HG03064 (cell line): ENCODE data around the gene SNIP1.
"Not testable (repeated sequence)": the region's sequence is repeated elsewhere in the genome, so short reads cannot be mapped to it uniquely, and the experiment has no call there.

ENCODE experiments used
- ATAC-seq: cut with Tn5 transposase; IDR thresholded peaks from one replicate; pipeline ENCODE4 v1.9.1; 2021; ENCODE audit warnings: low read depth; ENCODE audit not compliant: unreplicated experiment

SNIP1 gene, protein sequence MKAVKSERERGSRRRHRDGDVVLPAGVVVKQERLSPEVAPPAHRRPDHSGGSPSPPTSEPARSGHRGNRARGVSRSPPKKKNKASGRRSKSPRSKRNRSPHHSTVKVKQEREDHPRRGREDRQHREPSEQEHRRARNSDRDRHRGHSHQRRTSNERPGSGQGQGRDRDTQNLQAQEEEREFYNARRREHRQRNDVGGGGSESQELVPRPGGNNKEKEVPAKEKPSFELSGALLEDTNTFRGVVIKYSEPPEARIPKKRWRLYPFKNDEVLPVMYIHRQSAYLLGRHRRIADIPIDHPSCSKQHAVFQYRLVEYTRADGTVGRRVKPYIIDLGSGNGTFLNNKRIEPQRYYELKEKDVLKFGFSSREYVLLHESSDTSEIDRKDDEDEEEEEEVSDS

DNA sequence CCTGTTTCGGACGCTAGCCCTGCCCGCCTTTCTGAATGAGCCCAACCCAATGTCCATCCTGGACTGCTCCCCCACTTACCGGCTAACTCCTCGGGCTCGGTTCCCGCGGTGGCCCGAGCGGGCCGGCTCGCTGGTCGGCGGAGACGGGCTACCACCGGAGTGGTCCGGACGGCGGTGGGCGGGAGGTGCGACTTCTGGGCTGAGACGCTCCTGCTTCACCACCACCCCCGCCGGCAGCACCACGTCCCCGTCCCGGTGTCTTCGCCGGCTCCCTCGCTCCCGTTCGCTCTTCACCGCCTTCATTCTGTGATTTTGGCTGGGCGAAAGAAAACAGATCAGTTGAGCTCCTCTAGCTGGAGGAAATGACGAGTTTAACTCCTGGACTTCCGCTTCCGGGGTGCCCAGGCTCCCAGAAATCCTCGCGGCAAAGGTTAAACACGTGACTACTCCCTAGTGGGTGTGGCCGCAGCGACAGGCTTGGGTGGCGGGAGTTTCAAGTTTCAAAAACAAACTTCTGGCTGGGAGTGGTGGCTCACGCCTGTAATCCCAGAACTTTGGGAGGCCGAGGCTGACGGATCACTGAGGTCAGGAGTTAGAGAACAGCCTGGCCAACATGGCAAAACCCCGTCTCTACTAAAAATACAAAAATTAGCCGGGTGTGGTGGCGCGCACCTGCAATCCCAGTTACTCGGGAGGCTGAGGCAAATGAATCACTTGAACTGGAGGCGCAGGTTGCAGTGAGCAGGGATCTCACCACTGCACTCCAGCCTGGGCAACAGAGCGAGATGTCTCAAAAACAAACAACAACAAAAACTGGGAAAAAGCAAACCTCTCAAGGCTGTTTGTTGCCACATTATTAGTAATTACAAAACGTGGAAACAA is at the start of gene SNIP1:
Gene SNIP1 (minus strand): TSS at position 367 of the 882 bp plus-strand sequence. CDS start 64 bp downstream, at position 303.
- peak; percentile 77 for ATAC-seq

GRCh38 chr1:37602750-37603694 is 48.9 kb upstream of the SNIP1 start:
- ATAC-seq: no peak

DNA sequence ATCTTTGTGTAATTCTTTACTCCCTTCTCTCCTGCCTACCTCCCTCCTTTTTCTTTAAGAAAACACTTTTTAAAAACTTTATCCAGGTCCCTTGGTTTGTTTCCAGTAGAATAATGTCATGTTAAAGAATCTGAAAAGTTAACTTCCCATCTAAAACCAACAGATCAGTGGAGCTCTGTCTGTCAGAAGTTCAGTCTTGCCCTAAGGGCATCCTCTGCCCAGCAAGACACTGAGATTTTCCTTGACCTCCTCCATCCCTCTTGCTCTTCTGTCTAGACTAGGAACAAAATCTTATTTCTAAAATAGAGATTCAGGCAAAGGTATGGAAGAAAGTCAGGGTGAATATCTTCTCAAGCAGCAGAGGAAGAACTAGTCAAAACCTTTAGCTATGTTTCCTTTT is 47.3 kb upstream of the SNIP1 start:
- no peak for ATAC-seq

- no peak for ATAC-seq
Measured at GRCh38 chr1:37599940-37600339, 45.8 kb upstream of the SNIP1 start.

GRCh38 chr1:37596182-37596667 is 42.1 kb upstream of the SNIP1 start:
- no peak for ATAC-seq

GRCh38 chr1:37595440-37596181 is 41.5 kb upstream of the SNIP1 start, which contains the start of gene GNL2:
Gene GNL2, minus strand, starts transcription at chr1:37595937. Its CDS starts 115 bp downstream, at chr1:37595822.
- ATAC-seq: peak; percentile 83

DNA sequence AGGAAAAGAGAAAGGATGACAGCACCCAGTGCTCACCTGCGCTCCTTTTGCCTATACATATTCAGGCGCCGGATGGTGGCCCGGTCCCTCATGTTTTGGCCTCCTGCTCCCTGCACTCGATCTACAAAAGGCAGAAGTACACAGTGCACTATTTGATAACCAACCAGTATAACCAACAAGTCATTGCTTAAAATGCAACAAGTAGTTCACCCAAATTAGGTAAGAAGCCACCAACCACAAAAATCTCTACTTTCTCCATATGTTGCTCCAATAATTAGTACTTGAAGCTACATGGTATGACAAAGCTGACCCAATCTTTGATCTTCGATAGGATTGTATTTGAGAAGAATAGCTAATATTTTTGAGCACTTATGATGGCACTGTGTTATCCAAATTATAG is 39.6 kb upstream of the SNIP1 start:
- no peak for ATAC-seq

DNA sequence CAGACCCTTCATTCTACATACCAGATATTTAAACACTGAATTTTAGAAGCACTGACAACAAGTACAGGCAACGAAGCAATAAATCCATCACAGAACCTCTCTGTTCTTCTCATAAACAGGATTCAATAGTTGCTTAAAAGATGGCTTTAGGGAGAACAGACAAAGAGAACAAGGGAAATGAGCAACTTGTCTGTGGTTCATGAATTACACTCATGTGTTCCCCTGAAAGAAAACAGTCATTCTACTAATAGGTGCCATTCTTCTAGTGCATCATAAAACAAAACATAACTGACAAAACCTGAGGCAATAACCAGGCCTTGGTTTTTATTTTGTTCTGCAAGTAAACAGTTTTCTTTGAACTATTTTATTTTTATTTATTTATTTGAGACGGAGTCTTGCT is 34.8 kb upstream of the SNIP1 start:
- no peak for ATAC-seq

DNA sequence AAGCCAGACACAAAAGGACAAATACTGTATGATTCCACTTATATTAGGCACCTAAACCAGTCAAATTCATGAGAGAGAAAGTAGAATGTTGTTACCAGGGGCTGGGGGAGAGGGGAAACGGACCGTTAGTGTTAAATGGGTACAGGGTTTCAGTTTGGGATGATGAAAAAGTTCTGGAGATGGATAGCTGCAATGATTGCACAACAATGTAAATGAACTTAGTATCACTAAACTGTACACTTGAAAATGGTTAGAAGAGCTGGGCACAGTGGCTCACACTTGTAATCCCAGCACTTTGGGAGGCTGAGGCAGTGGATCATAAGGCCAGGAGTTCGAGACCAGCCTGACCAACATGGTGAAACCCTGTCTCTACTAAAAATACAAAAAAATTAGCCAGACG is 30.5 kb upstream of the SNIP1 start:
- not testable (repeated sequence) for ATAC-seq

DNA sequence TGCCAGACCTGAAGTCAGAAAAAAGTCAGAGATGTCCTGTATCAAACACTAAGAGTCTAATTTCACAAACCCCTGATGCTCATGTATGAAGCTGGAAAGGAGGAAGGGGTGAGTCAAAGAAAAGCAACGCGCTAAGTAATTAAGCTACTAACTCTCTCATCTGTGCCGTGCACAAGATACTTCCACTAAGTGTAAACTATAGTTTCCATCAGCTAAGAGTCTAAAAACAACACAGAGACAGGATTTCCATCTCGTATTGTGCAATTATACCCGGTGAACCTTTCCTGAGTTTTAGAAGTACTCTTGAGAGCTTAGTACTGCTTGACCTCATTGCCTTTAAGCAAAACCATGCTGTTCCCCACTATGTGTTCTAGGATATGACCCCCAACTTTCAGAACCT is 21.6 kb upstream of the SNIP1 start:
- no peak for ATAC-seq

DNA sequence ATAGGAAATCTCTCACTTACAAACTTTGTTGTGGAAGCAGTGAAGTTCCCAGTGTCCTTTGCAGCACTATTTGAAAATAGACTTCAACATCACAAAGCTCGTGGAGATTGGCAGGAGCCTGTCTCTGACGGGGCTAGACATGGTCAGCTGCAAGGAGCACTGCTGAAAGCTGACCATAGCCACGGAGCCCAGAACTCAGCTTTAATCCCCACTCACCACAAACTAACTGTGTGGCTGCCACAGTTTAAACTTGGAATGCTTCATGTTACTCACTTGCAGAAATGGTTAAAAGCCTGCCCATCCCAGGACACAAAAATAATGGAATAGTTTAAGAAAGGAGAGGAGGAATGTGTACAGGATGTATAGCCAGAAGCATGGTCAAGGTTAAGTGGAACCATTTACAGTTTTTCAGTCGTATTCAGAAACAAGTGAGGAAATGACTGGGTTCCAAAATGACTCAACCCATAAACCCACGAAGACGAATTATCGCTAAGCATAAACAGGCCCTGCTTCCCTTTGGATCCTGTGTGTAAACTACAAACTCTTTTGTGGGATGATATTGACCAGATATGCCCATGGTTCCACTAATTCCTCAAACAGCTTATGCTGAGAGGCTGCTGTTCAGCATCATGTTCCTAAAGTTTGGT is 20.9 kb upstream of the SNIP1 start:
- ATAC-seq: no peak

DNA sequence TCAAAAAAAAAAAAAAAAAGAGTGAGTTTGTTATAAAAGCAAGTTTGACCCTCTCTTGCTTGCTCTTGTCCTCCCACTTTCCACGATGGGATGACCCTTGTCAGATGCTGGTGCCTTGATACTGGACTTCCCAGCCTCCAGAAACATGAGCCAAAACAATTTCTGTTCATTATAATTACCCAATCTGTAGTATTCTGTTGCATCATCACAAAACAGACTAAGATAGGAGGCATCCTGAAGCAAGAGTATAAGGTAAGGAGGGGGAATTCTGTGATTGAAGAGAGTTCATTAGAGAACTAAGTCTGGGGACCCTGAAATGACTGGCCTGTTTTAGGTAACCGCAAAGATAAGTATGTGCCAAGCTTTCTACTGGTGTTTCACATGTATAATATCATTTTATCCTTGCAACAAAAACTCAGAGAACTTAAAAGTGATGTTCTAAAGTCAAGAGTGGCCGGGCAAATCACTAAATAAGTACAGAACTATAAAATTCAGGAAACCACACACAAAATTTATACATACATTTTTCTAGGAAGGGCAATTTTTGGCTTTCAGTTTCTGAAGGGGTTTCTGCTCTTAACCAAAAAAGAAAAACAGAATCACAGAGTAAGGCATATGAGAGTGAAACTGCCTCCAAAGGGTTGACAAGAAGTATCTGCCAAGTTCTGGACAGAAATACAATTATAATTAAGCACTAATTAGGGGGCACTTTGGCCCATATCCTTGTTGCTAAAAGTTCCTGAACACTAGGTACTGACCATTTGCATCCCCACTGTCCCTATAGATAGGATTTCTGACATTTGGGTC is 16.6 kb upstream of the SNIP1 start:
- ATAC-seq: no peak

DNA sequence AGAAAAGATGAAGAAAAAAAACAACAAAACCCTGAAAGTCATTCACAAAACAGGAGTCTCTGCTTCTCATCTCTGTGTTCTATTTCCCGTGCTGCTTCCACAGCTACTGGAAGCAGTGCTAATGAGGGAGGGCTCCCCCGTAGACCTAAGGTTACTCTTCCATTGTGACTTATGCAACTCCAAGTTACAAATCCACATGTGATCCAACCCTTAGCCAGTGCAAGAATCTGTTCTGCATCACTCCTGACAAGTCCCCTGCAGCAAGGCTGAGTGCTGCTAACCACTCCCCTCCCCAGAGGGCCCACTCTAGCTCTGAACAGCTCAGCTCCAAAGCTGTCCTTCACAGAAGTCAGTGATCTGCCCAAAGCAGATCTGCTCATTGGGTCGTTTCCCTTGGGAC is 12.9 kb upstream of the SNIP1 start:
- ATAC-seq: no peak

DNA sequence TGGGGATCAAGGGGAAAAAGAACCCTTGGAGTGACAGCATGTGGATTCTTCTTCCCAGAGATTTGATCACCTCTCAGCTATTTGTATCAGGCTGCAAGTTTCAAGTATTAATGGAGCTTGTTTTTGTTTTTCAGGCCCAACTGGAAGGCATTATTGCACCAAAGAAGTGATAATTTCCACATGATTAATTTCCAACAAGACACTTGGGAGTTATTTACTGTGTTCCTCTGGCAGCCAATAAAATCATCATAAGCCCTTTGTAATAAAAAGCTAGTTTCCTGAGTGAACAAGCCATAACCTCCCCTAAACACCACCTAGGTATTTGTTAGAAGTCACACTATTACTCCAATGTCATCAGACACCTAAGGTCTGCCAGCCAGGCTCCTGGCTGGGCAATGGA is 10.8 kb upstream of the SNIP1 start:
- ATAC-seq: no peak

- no peak for ATAC-seq
Measured at GRCh38 chr1:37562984-37563383, 8.9 kb upstream of the SNIP1 start.

GRCh38 chr1:37561133-37562132 is 7.3 kb upstream of the SNIP1 start:
- no peak for ATAC-seq
